SIG-M5 (cell line): Measurements from ENCODE around the gene PPFIA4.

Source experiments
- DNase-seq: peaks from one replicate; lab custom pipeline; 2025; lab: John Stamatoyannopoulos, UW

Gene PPFIA4

DNA sequence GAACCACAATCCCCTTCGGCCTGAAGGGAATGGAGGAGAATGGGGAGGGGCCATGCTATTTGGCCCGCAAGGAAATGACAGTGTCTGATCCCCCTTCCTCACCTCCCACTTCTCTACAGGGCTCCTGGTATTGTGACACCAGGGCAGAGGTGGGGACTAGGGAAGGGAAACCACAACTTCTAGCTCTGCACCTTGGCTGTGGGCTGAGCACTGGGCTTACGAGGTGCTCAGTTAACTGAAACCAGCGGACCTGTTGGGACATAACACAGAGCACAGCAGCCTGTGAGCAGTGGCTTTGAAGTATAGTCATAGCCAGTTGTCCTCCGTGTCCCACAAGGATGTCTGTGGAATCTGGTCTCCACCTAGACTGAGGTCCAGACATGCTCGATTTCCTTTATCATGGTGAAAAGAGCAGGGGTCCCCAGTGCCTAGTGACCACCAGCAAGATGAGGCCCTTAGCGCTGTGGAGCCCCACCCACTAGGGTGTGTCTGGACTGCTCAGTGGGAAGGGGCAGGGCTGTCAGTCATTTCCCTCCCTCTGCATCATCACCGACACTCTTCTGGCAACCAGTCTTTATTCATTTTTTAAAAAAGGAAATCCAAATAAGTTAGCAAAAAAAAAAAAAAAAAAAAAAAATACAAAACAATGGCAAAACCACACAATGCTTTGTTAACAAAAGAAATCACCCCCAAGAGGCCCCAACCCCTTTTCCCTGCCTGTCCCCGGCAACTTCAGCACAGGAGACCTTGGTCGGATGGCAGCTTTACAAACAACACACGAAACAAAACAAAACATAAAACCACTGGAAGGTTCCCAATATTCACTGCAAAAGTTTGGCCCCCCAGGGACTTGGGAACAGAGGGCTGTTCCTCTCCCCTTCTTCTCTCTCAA, 56.5 kb downstream of the PPFIA4 start:
- no peak for DNase-seq

DNA sequence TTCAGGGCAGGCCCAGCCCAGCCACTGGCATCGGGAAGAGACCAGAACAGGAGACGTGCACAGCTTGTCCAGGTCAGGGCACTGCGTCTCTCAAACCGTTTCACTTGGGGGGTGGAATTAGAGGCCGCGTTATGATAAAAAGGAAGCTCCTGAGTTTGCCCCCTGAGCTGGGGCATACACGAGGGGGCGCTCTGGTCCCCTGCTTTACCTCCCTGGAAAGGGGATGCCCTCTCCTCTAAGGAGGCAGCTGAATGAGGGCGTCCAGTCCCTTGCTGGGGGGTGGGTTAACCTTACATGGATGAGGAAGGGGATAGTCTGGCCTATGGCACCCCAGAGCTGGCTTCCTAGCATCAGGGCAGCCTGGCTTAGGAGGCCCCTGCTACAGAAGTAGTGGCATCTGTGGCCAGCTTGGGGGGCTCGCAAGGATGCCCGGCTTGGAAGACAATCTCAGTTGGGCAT, 57.2 kb downstream of the PPFIA4 start:
- DNase-seq: no peak

DNA sequence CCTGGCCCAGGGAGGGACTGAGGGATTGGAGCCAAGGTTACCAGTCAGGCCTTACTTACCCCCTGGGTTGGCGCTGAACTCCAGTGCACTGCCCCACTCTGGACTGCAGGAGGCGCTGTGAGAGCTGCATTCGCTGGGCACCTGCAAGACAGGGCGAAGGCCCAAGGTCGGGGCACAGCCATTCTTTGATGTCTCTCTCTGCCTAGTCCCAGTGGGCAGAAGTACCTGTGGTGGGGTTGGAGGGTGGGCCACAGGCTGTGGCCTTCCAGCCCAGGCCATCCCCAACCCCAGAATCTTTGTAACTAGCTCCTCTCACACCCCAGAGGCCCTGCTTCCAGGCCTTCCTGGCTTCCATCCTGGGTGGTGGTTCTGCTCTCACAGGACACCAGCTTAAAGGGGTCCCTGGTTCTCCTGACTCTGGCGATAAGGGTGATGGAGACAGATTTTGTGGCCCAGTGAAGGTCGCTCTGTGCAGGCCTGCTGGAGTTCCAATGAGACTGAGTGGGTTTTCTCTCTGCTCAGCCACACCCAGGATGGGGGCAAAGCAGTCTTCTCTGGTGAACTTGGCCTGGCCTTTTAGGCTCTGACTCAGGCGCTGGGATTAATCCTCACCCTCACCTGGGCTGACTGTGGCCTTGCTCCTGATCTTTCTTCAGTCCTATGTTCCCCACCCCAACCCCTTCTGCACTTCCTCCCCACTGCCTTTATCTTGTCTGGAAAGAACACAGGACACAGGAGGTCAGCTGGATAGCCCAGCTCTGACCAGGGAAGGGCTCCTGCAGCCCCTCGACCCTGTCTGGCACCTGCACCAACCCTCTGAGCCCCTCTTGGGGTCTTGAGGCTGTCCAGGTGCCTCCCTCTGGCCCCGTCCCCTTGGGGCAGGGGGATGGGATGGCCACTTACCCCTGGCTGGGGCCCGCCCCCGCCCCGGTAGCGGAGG, 58.6 kb downstream of the PPFIA4 start:
- DNase-seq: no peak

DNA sequence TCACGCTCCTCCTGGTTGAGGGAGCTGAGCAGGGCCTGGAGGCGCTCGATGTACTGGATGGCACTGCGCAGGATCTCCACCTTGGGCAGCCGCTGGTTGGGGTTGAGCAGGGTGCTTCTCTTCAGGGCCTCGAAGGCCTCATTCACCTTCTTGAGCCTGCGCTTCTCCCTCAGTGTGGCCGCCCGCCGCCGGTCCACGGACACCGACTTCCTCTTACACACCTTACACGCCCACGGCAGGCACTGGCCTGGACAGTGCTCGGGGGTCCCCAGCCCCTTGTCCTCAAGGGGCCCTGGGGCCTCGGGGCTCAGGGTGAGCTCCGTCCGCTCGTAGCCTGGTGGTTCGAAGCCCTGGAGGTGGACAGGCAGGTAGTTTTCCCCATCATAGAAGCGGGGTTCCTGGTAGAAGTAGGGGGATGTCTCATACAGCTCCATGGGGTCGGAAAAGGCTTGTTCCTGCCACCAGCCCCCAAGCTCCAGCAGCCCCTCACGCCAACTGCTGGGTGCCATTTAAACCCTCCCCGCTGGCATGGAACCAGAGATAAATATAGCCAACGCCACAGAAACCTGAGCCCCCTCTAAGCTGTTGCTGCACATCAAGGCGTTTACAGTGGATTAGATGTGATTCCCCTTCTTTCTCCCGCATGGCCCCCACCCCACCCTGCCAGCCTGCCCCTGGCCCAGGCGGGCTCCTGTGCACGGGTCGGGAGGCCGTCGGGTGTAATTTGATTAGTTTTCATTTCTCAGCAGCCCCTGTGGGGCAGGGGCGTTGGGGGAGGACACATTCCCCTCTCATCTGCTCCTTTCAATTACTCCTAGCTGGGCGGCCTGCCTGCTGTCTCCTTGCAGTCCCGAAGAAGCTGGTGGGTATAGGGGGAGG, 59.5 kb downstream of the PPFIA4 start, which contains the start of gene MYOG:
Gene MYOG, minus strand, starts transcription at position 485 of the 879 bp plus-strand sequence. Its CDS starts 51 bp downstream, at position 434.
- no peak for DNase-seq

DNA sequence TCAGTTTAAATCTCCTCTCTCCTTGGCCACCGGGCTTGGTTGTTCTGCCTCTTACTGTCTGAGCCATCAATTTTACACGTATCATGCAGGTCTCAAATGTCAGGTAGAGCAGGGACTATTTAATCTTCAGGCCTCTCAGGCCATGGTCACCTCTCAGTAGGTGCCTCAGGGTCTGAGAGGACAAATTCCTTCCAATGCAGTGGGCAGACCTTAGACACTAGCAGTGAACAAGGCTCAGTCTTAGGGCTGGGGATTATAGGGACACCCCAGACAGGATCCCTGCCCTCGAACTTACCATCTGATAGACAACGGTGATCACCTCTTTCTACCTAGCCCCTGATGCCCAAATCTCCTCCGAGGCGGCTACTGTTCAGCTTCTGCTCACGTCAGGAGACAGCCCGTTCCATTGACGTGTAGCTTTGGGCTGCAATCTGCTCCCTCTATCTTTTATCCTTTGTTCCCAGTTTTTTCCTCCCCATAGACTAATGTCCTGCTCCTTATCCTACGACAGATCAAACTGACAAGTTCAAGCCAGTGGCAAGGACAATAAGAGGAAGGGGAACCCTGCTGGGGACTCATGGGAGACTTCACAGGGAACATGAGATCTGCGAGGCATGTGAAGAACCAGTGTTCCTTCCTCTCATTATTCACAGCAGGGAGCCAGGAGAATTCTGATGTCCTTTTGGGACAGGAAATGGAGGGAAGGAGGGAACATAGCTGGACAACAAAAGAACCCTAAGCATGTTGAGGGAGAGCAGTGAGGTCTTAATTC, 60.9 kb downstream of the PPFIA4 start:
- no peak for DNase-seq

DNA sequence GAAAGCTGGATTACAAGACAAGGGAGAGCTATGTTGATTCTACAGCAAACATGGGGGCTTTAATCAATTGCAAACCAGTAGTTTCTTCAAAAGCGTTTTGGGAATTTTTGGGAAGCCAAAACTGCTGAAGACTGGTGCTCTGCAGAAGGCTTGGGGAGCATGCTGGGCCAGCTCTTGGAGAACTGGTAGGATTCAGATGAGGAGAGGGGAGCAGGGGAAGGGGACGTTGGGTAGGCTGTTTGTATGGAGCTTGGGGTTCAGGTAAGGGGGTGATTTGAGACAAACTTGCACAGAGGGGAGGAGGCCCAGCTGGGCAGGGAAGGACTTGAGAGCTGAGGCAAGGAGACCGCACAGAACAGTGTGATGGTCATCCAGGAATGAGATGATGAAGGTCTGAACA, 62.1 kb downstream of the PPFIA4 start:
- DNase-seq: no peak

DNA sequence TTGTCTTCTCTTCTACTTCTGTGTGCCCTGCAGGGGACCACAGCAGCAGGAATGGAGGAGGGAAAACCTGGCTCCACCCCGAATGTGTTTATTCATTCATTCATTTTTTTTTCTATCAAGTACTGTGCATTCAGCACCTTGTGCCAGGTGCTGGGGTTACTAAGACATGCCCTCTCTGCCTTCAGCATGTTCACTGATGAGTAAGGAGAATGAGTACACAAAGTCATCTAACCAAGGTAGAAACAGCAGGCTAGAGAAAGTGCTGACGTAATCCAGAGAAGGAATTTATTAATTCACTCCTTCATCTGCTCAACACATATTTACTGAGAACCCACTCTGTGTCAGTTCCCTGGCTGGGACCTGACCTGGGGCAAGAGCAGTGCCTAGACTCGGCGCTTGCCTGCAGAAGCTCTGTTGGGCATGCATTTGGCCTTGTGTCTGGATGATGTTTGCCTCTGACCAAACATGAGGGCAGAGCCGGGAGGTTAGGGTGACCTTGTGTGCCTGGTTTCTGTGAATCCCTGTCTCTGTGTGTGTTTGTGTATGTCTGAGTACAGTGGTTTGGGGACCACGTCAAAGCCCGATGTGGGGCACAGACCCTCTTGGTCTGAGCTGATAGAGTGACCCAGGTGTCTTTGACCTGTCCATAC, 62.8 kb downstream of the PPFIA4 start:
- DNase-seq: no peak

DNA sequence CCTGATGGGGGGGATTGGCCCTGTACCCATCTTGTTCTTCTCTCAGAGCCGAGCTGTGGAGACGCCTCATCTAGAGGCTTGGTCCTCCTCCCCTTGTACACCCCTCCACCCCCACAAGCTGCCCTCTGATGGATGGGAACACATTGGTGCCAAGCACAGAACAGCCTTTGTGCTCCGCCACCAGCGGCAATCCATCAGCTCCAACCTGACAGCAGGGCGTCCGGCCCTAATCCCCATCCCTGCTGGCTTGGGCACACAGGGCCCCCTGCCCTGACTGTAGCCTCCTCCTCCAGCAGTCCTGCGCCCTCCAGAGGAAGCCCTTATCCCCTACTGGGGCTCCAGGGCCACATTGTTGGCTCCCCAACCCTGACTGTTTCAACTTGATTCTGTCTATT, 63.4 kb downstream of the PPFIA4 start:
- no peak for DNase-seq

DNA sequence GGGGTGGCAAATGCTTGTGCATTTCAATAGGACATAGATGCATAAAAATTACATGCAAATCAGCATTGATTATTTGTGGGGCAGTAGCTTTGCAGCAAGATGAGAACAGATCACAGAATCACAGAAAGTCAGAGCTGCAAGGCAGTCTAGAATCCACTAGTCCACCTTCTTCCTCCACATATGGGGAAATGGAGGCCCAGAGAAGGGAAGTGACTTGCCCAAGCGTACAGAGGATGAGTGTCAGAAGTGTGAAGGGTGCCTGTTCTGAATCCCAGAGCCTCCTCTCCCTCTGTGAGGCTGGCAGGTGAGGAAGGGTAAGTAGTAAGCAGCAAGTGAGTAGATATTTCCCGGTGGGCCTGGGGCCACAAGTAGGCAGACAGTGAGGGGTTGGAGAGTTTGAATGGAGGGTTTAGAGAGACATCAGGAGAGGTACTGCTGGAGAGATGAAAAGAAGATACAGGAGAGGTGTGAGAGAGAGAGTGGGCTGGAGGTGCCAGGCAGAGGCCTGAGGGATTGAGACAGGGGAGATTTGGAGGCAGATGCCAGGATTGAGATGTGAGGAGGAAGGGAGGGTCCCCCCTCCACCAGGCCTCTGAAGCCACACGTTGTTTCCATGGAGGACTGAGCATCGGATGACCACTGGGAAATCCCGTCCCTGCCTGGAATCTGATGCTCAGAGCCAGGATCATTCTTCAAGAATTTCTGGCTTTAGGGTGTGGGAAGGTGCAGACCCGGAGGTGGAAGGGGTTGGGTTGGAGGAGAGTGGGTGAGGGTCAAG, 64.3 kb downstream of the PPFIA4 start:
- no peak for DNase-seq

DNA sequence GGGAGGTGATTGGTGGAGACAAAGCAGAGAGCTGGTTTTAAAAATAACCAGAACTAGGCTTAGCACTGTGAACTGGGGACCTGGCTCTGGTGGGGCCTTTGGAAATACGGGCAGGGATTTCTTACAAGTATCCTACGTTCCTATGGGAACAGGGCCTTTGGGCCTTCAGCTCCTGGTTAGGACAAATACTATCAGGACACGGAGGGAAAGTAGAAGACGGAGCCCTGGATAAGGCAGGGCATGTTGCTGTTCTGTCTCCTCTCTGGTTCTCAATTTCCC, 64.8 kb downstream of the PPFIA4 start:
- DNase-seq: no peak

DNA sequence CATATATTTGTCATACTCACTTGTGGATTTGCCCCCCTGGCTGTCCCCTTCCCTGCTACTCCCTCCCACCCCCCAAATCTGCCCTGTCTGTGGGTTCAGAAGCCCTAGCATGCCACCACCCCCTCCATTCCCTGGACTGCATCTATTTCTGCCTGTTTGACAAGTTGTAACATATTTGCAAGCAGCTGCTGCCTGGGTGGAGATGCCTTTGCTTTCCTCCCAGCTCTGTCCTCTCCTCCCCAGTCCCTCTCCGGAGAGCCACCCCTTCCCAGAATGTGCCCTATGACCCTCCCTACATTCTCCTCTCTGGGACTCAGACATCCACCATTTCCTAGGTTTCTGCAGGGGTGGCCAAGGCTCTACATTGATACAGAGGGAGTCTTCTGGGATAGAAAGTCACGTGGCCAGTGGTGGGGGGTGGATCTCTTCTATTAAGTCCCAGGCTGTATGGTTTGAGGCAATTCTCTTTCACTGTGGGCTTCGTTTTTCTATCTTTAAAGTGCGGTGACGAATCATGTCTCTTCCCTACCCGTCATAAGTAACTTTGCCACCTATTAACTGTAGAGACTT, 65.6 kb downstream of the PPFIA4 start:
- no peak for DNase-seq

DNA sequence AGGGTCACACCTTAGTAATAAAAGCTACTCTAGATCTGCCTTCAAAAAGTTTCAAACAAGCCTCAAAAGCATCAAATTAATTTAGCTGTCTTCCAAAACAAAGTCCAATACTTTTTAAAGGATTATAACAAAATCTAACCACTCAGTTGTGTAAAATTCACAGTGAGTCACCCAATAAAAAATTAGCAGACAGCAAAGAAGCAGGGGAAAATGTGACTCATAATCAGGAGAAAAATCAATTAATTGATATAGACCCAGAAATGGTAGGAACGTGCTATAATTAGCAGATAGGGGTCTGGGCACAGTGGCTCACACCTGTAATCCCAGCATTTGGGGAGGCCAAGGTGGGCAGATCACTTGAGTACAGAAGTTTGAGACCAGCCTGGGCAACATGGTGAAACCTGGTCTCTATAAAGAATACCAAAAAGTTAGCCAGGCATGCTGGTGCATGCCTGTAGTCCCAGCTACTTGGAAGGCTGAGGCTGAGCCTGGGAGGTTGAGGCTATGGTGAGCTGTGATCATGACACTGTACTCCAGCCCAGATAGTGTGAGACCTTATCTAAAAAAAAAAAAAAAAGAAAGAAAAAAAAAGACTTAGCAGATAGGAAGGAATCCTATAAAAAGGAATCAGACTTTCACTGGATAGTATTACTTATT, 67.6 kb downstream of the PPFIA4 start:
- DNase-seq: no peak

DNA sequence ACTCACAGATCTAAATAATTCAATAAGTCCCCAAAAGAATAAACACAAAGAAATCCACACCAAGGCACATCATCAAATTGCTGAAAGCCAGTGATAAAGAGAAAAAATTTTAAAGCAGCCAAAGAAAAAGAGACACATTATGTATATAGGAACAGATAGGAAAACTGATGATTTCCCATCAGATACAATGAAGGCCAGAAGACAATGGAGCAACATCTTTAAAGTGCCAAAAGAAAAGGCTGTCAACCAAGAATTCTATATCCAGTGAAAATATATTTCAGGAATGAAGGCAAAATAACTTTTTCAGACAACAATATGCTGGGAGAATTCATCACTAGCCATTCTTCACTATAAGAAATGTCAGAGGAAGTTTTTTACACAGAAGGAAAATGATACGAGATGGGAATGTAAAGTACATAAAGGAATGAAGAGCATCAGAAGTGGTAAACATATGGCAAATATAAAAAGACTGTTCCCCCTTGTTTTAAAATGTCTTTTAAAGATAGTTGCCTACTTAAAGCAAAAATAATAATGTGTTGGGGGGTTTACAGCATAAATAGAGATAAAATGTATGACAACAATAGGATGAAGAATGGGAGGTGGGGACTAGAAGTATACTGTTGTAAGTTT, 68.9 kb downstream of the PPFIA4 start:
- no peak for DNase-seq

DNA sequence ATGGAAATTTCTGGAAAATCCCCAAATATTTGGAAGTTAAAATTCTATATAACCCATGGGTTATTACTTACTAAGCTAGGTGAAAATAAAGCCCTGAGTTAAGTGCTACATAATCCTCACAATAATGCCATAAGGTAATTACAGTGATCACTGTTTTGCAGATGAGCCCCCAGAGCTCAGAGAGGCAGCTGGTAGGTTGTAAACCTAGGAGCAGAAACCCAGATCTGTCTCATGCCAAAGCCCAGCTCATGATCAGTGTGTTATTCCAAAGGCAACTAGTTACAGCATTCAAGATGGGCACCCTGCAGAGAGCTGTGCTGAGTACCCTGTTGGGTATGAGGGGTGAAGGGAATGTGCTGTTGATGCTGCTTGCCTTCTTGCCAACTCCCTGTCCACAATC, 70.3 kb downstream of the PPFIA4 start:
- no peak for DNase-seq

DNA sequence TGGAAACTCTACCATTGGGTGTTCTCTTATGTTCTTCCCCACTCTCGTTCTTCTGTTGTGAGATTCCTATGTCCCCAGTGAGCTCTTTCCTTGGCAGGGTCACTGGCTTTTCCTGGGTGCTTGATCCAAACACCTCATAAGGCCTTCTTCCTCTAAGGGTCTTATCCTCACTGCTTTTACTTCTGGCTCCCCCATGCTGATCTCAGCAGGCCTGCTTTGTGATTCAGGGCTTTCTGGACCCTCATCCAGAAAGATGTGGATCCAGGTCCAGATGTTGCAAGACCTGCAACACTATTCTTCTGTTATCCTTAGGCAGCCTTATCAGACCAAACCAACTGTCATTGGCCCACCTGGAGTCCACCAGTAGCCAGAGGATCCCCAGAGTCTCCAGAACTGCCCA, 70.7 kb downstream of the PPFIA4 start:
- no peak for DNase-seq

DNA sequence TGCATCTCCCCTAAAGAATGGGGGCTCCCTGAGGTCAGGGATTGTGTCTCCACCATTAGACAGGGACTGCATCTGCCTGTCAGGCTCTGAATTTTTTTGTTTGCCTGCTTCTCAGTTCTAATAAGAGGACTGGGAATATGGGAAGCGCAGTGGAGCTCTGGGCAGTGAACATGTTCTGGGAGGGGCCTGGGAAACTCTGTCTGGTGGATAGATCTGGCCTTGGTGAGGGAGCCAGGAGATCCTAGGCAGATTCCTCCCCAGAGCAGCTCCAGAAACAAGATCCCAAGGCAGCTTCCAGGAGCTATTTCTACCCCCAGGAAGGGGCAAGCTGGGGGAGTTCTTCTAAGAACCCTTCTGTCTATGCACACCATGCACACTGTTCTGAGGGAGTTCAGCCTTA, 72.2 kb downstream of the PPFIA4 start:
- no peak for DNase-seq

DNA sequence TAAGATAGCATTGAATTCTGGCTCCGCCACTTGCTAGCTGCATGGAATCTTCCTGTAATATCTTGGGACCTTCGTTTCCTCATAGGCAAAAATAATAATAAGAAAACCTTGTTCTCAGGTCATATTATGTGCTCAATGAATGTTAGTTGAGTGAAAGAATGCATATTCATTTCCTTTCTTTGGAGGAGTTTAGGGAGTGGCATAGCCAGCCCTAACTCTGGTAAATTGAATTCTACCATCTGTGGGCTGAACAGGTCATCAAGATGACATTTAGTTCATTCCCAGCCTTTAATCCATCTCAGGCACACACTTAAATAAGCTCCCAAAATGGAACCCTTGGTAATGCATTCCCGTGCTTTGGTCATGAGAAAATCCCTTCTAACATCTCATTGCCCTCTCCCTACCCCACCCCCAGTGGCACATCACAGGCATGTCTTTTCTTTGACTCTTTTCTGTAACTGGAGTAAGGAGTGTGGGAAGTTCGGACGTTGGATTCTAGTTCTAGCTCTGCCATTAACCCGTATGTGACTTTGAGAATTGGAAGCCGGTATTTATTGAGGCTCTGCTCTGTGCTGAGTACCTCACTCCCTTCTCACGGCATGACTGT, 72.7 kb downstream of the PPFIA4 start:
- no peak for DNase-seq
